RKO (cell line): Measurements from ENCODE around the gene FAM114A1.
"Not testable (repeated sequence)": the region's sequence is repeated elsewhere in the genome, so short reads cannot be mapped to it uniquely, and the experiment has no call there.

ENCODE experiments used
- DNase-seq: peaks from one replicate; pipeline ENCODE4 v3.0.0-alpha.2; 2016; ENCODE audit warnings: low spot score

Gene FAM114A1

GRCh38 chr4:38904090-38904666, 36.6 kb downstream of the FAM114A1 start:
- DNase-seq, result no peak

DNA sequence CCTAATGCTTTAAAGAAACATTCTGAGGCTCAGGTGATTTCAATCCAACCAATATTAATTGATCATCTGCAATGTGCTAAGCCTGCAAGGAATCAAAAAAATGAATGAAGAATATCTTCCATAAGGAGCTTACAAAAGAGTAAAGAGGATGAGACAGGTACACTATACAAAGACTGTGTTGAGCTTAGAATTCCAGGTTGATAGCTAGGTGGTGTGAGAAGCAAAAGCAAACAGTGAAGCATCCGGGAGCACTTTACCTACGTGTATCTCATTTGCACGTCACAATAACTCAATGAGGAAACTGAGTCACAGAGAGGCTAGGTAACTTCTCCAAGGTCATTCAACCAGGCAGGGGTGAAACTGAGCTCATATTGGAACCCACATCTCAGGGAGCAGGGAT, 37.1 kb downstream of the FAM114A1 start:
- DNase-seq, result no peak

GRCh38 chr4:38905652-38906385, 38.2 kb downstream of the FAM114A1 start:
- DNase-seq, result no peak

- DNase-seq, result no peak
Observed at GRCh38 chr4:38907696-38908270, 40.2 kb downstream of the FAM114A1 start.

DNA sequence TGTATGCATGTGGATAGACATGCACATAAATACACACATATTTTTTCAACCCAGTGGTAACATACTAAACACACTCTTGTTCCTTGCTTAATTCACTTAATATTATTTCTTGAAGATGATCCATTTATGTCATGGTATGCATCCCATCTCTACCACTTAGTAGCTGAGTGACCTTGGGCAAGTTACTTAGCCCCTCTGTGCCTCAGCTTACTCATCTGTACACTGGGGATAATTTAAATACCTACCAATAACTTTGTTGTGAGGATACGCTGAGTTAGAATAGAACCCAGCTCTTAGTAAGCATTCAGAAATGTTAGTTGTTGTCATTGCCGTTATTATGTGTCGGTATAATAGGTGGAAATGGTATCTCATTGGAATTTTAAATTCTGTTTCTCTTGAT, 41.4 kb downstream of the FAM114A1 start:
- DNase-seq, result no peak

- no peak for DNase-seq
Observed at GRCh38 chr4:38911257-38911656, 43.7 kb downstream of the FAM114A1 start.

DNA sequence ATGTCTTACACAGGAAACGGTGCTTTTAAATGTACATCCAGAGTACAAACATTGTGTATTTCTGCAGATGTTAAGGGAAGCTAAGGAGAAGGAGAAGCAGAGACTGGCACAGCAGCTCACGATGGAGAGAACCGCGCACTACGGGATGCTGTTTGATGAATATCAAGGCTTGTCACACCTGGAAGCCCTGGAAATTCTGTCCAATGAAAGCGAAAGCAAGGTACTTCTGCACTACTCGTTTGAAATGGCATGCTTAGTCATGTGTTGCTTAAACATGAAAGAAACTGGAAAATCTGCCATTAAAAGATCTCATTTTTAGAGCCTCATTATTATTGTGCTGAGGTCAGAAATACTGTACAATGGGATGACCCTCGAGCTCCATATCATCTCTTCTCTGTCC, 47.2 kb downstream of the FAM114A1 start:
- DNase-seq, result no peak

GRCh38 chr4:38916267-38916666, 48.7 kb downstream of the FAM114A1 start:
- not testable (repeated sequence) for DNase-seq

GRCh38 chr4:38917481-38918025, 49.9 kb downstream of the FAM114A1 start:
- no peak for DNase-seq

GRCh38 chr4:38919494-38919893, 51.9 kb downstream of the FAM114A1 start:
- DNase-seq, result no peak

DNA sequence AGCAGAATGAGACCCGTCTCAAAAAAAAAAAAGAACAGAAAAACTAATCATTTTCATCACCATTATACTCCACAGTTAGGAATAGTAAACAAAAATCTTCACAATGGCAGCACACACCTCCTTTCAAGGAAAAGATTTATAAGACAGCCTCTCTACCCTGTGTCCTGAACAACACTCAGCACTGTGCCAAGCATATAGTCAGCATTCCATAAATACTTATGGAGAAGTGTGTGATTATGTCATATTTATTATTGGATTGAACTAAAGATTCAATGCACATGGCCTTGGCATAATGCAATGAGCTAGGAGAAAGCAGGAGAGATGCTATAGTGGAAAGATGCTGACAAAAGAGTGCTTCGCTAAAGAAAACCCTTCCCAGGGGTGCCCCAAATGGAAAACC, 52.6 kb downstream of the FAM114A1 start:
- no peak for DNase-seq

GRCh38 chr4:38920677-38921076, 53.1 kb downstream of the FAM114A1 start:
- DNase-seq, result no peak

GRCh38 chr4:38921151-38921550, 53.5 kb downstream of the FAM114A1 start:
- DNase-seq, result no peak

- no peak for DNase-seq
Observed at GRCh38 chr4:38923746-38924145, 56.1 kb downstream of the FAM114A1 start.

DNA sequence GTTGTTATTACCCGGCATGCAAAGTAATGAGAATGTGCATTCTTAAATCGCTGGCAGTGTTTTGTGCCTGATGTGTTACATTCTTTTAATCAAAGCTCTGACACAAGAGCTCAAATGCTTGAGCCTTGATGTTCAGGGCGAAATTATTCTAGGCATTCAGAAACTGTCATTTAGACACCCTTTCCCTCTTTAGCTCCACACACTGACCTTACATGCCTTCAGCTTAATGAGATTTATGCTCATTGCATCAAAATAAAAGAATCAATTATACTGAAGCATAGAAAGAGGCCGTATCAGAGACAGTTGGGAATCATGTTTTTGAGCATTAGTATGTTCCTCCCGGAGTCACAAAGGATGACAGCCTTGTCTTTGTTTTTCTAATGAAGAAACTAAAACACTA, 56.7 kb downstream of the FAM114A1 start:
- DNase-seq, result no peak

GRCh38 chr4:38925492-38926413, 58.1 kb downstream of the FAM114A1 start:
- no peak for DNase-seq

GRCh38 chr4:38926896-38927295, 59.3 kb downstream of the FAM114A1 start:
- no peak for DNase-seq

DNA sequence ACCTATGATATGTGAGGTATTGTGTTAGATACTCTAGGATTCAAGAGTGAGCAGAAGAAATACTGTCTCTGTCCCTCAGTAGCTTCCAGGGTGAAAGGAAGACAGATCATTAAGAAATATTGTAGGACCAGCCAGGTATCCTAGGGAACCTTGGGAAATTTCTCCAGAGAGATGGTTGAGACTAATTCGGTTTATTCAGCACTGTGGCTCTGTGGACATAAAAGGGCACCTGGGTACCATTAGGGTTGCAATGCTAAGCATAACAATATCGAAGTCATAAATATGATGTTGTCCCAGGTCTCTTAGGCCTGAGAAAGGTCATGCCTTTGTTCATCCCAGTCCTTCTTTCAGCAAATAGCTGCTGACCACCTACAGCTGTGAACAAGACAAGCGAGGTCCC, 61.0 kb downstream of the FAM114A1 start:
- DNase-seq, result no peak

DNA sequence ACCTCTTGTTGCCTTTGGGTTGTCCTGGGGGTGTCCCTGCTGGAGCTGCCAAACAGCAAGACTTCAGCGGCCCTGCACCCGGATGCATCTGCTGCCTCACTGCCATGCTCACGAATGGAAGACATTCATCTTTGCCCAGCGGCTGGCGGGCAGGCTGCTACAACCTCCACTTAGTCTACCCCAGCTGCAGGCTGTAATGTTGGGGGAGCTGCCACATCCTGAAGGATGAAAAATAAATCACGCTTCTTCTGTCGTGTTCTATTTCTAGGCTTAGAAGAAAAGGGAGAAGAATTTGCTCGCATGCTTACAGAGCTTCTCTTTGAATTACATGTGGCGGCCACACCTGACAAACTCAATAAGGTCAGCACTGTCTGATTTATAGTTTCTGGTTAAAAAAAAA, 61.4 kb downstream of the FAM114A1 start:
- DNase-seq, result no peak

DNA sequence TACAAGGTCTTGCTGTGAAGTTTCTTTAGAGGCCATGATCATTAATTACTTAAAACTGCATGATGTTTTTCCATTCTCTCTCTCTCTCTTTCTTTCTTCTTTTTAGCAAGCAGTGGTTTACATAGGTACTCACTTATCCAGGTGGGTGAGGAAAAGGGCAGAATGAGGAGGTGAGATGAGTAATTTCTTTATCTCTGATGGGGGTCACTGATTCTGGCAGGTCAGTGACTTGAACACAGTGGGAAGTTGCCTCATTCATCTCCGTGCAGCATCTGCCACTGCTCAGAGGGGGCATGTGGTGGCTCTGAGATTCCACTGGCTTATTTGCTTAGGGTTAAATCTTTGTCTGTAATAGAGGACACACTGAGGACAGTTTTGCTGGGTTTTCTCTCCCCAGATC, 62.6 kb downstream of the FAM114A1 start:
- no peak for DNase-seq

- DNase-seq, result no peak
Observed at GRCh38 chr4:38930707-38931106, 63.1 kb downstream of the FAM114A1 start.

- no peak for DNase-seq
Observed at GRCh38 chr4:38931125-38931524, 63.5 kb downstream of the FAM114A1 start.
